GM19395 (cell line): ENCODE measurements around the gene PTPN2.
A peak's percentile ranks its signal among the peaks of the same experiment; 100 is the strongest.
"Not testable (repeated sequence)": the region's sequence is repeated elsewhere in the genome, so short reads cannot be mapped to it uniquely, and the experiment has no call there.

Experiments
- ATAC-seq: cut with Tn5 transposase; IDR thresholded peaks from one replicate; pipeline ENCODE4 v1.9.1; 2021; ENCODE audit warnings: mild to moderate bottlenecking, moderate library complexity; ENCODE audit not compliant: unreplicated experiment

PTPN2 gene

GRCh38 chr18:12895014-12895413, 11.0 kb upstream of the PTPN2 start:
- no peak for ATAC-seq

DNA sequence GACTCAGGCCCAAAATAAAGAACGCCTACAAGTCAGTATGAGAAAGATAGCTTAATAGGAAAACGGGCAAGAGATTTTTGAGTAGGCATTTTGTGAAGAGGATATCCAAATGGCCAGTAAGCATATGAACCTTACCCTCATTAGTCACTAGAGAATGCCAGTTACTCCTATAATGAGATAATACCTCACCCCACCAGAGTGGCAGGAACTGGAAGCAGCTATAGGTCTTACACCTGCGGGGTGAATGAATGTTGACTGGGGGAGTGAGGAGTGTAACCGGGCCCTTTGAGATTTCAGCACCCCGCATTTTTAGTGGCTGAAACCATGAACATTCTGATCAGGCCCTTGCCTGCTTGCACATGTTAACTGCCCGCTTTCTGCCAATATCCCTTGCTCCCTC, 7.5 kb upstream of the PTPN2 start:
- ATAC-seq, result no peak

DNA sequence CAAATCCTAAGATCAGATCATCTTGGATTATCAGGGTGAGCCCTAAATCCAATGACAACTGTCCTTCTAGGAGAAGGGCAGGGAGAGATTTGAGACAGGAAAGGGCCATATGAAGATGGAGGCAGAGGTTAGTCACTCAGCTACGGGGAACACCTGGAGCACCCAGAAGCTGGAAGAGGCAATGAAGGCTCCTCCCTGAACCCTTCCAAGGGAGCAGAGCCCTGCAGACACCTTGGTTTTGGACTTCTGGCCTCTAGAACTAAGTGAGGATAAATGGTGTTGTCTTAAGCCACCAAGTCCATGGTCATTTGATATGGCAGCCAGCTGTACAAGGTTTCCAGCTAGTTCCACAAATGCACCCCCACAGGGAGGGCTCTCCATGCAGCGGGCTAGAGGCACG, 6.9 kb upstream of the PTPN2 start:
- ATAC-seq, result no peak

- no peak for ATAC-seq
Measured at GRCh38 chr18:12886498-12887126, 2.6 kb upstream of the PTPN2 start.

- ATAC-seq, result no peak
Measured at GRCh38 chr18:12885500-12885899, 1.5 kb upstream of the PTPN2 start.

GRCh38 chr18:12884406-12885323, 628 bp upstream of the PTPN2 start:
- no peak for ATAC-seq

DNA sequence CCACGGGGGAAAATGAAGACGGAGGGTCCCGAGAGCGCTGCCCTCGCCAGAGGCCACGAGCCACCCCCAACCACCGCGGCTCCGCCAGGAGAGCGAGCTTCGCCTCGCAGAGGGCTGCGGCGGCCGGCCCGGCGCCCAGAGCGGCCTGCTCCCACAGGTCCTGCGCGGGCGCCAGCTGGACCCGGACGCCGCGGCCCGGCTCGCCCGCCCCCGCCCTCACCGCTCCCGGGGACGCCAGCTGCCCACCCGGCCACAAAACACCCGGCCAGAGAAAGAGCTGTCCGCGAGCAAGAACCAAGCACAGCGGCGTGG, 709 bp downstream of the PTPN2 start:
- peak; percentile 4 for ATAC-seq

DNA sequence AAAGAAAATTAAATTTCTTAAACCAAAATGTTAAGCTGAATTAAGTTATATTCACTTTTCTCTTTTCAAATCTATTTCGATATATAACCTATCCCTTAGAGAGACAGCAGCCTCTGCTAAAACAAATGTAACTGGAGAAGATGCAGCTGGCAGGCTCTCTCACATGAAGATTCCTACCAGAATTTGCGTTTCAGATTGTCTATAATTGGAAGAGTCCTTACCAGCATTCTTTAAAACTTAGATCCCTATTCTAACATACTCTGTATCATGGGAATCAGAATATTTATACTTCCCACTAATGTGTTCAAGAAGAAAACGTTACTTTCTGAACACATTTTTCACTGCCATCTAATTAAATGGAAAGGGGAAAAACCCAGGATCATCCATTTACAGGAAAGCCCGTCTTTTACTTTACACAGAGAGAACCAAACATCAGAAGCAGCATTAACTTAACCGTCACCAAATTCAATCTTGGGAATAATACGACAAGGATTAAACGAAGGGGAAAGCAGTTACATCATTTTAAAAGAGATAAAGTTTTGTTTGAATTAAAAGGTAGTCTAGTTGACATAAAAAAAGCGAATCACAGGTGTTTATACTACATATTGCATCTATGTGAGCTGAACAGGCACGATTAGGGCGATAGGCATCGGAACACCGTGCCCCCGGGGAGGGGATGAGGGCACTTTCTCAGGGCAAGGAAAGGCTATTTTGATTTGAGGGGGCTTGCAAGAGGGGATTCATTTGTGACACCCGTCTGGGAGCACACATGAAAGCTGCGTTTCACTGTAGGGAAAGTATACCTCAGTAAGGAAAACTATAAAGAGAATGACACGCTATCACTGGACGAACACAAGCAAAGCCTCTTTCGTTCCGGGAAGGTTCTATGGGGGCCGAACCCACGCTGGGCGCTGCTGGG, 1.3 kb downstream of the PTPN2 start:
- no peak for ATAC-seq

DNA sequence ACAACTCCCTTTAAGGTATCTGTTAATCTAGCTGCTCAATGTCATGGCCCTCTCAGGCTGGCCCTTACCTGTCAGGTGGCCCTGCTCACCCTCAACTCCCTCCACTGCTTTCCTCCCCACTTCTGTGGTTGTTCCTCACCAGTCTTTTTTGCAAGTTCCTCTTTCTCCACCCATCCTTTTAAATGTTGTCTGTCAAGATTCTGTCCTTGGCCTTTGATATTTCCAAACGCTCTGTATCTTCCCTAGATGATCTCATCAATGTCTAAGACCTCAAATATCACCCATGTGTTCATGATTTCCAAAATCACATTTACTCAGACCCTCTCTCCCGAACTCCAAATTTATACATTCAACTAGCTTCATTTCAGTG, 3.5 kb downstream of the PTPN2 start:
- ATAC-seq, result no peak

- no peak for ATAC-seq
Measured at GRCh38 chr18:12879840-12880540, 4.0 kb downstream of the PTPN2 start.

DNA sequence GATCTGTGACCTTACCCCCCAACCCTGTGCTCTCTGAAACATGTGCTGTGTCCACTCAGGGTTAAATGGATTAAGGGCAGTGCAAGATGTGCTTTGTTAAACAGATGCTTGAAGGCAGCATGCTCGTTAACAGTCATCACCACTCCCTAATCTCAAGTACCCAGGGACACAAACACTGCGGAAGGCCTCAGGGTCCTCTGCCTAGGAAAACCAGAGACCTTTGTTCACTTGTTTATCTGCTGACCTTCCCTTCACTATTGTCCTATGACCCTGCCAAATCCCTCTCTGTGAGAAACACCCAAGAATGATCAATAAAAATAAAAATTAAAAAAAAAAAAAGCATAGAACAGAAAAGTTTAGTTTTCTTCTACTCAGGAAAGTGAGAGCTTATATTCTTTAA, 9.0 kb downstream of the PTPN2 start:
- not testable (repeated sequence) for ATAC-seq

DNA sequence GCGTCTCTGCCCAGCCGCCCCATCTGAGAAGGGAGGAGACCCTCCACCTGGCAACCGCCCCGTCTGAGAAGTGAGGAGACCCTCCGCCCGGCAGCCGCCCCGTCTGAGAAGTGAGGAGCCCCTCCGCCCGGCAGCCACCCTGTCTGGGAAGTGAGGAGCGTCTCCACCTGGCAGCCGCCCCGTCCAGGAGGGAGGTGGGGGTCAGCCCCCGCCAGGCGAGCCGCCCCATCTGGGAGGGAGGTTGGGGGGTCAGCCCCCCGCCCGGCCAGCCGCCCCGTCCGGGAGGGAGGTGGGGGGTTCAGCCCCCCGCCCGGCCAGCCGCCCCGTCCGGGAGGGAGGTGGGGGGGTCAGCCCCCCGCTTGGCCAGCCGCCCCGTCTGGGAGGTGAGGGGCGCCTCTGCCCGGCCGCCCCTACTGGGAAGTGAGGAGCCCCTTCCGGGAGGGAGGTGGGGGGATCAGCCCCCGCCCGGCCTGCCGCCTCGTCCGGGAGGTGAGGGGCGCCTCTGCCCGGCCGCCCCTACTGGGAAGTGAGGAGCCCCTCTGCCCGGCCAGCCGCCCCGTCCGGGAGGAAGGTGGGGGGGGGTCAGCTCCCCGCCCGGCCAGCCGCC, 10.0 kb downstream of the PTPN2 start:
- not testable (repeated sequence) for ATAC-seq

GRCh38 chr18:12872408-12872807, 11.6 kb downstream of the PTPN2 start:
- ATAC-seq, result no peak

DNA sequence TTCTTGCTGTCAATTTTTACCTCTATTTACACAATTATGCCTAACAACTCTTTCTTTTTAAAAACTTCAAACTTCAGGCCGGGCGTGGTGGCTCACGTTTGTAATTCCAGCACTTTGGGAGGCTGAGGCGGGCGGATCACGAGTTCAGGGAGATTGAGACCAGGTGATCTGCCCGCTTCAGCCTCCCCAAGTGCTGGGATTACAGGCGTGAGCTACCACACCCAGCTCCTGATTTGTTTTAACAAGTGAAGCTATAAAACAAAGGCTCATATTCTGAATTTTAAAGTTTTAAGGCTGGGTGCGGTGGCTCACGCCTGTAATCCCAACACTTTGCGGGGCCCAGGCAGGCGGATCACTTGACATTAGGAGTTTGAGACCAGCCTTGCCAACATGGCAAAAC, 15.5 kb downstream of the PTPN2 start:
- no peak for ATAC-seq

DNA sequence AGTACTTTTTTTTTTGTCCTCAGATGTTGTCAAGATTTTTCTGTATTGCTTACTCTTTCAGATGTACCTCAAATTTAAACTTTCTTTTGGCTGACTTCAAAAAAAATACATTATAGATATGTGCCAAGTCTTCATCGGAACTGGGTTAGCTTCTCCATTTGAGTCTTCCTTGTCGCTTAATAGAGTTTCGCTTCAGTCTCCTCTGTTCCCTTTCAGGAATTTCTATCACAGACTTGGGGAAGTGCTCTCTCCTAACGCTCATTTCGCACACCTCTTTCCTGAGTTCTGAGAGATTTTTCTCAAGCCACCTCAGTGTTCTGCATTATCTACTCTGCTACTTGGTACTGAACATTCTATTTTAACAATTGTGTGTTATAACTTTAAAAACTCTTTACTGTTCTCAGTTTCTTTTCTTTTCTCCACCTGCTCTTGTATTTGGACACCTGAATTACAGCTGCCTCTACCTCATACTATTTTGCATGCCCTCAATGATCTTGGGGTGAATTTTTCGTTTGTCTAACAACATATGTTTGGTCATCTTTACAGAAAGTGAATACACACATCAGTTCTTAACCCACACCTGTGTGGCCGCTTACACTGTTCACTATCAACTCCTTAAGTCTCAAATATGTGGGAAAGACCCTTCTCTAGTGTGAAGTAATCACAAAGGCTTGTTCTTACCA, 16.5 kb downstream of the PTPN2 start:
- ATAC-seq, result peak; percentile 68

DNA sequence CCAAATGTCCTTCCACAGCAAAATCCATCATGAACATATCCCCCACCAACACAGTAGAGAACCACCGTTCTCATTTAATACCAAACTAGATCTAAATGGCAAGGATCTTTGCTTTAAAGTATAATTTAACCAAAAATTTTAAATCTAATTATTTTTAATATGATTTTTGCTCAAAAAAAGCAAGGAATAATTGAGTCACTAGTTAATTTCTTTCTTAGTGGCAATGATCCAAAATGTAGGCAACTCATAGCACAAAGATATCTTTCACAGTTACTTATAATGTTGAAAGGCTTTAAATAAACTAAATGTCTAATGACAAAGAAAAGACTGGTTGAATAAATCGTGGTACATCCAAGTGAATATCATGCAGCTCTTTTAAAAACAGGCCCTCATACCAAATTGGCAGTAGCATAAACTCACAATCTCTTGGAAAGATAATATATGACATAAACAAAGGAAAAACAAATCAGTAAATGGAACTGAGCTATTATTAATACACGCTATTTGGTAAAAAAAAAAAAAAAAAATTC, 20.3 kb downstream of the PTPN2 start:
- ATAC-seq, result no peak

DNA sequence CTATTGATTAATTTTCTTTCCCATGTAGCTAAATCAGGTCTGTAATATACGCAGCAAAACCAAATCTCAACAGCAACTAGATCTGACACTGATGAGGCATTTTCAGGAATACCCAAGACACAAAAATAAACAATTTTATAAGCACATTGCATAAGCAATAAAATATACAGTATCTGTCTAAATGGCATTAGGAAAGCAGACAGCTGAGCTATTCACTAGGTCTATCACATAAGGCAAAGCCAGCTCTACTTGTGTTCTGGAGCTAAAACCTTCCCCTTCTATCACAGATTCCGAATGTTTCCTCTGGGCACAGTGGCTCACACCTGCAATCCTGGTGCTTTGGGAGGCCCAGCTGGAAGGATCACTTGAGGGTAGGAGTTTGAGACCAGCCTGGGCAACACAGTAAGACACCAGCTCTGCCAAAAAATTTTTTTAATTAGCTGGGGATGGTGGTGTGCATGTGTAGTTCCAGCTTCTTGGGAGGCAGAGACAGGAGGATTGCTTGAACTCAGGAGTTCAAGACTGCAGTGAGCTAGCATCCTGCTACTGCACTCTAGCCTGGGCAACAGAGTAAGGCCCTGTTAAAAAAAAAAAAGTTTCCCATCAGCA, 21.1 kb downstream of the PTPN2 start:
- ATAC-seq, result no peak

DNA sequence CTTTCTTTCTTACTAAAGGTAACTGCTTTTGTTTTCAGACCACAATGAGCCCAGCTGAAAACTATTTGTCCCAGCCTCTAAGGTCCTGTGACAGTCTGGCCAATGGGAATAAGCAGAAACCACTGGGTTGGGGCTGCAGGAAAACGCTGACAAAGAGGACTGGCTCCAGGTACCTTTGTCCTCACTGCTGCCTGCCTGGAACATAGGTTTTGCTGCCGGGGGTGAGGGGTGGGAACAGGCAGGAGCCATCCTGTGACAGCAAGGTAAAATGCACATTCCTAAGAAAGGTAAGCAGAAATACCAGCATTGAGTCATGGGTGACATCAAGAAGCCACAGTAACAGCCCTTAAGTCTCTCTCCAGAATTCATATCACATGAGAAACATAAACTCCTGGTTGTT, 21.6 kb downstream of the PTPN2 start:
- ATAC-seq, result no peak

GRCh38 chr18:12861637-12862036, 22.4 kb downstream of the PTPN2 start:
- no peak for ATAC-seq
